Measurements from ENCODE around the gene LIPC. TPM values are rescaled to one million over a fixed set of nuclear protein-coding genes. Genes with fewer than 3 reads are reported as not detected.

Gene LIPC
- total RNA-seq, 4 donors from 2014 or later, result 0.47 TPM; not detected in 3

DNA sequence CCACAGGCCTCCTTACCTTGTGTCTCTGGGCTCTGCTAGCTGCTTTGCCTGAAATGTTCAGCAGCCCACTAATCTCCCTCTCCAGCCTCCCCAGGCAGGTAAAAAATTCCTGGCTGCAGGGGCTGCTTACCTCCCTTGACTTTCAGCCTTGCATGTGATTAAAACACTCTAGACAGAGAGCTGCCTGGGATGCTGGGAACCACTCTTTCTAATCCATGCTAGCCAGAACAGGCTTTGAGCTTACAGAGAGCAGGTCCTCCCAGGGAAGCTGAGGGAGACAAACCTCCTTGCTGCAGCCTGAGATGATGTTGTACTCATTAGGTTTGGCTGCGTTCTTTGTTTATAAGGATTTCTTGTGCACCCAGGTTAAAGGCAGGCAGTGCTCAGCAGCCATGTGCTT is 33.7 kb upstream of the LIPC start:
- Histone ChIP-seq H3K36me3 (no peaks in the 10 kb centered on the region), H3K4me1 (no peaks in the 10 kb centered on the region), H3K27ac (no peak overlapping the region), H3K9me3 (no peaks in the 10 kb centered on the region), H3K4me3 (no peak overlapping the region), H3K27me3 (no peaks in the 10 kb centered on the region)
- no peak for TF ChIP-seq POLR2A (IDR thresholded peaks at IDR 0.05)
- TF ChIP-seq, protein P1, sequence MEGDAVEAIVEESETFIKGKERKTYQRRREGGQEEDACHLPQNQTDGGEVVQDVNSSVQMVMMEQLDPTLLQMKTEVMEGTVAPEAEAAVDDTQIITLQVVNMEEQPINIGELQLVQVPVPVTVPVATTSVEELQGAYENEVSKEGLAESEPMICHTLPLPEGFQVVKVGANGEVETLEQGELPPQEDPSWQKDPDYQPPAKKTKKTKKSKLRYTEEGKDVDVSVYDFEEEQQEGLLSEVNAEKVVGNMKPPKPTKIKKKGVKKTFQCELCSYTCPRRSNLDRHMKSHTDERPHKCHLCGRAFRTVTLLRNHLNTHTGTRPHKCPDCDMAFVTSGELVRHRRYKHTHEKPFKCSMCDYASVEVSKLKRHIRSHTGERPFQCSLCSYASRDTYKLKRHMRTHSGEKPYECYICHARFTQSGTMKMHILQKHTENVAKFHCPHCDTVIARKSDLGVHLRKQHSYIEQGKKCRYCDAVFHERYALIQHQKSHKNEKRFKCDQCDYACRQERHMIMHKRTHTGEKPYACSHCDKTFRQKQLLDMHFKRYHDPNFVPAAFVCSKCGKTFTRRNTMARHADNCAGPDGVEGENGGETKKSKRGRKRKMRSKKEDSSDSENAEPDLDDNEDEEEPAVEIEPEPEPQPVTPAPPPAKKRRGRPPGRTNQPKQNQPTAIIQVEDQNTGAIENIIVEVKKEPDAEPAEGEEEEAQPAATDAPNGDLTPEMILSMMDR (IDR thresholded peaks at IDR 0.05 in 4 of 5, conservative IDR thresholded peaks at IDR 0.05 in 1 of 5), result no peak
- DNase-seq (no peak), ATAC-seq (no peak)
- intact Hi-C loops (cut with DNase I; ENCODE audit: low total_unique reads), result no loop called here
- in situ Hi-C loops (cut with MboI; ENCODE audit: low sequenced_read_pairs in 4 of 4), result no loop called here

DNA sequence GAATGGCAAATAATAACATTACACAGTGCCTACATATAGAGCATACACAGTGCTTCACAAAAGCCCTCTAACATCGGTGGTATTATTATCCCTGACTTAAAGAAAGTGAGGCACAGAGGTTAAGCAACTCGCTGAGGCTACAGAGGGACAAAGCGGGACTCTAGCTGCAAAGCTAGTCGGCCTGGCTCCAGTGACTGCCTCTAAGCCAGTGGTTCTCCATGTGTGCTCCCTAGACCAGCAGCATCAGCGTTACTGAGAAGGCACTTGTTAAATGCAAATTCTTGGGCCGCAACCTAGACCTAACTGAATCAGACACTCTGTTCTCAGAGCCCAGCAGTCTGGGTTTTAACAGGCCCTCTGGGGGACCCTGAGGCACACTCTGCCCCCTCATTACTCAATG is 33.1 kb upstream of the LIPC start:
- Histone ChIP-seq H3K9me3 (no peaks in the 10 kb centered on the region), H3K4me3 (no peak overlapping the region), H3K4me1 (no peaks in the 10 kb centered on the region), H3K27me3 (no peaks in the 10 kb centered on the region), H3K36me3 (no peaks in the 10 kb centered on the region), H3K27ac (no peak overlapping the region)
- in situ Hi-C loops (cut with MboI; ENCODE audit: low sequenced_read_pairs in 4 of 4), result no loop called here
- TF ChIP-seq, protein P1 (IDR thresholded peaks at IDR 0.05 in 4 of 5, conservative IDR thresholded peaks at IDR 0.05 in 1 of 5), result no peak
- no peak for TF ChIP-seq POLR2A (IDR thresholded peaks at IDR 0.05)
- ATAC-seq (no peak), DNase-seq (no peak)
- intact Hi-C loops (cut with DNase I; ENCODE audit: low total_unique reads), result no loop called here

DNA sequence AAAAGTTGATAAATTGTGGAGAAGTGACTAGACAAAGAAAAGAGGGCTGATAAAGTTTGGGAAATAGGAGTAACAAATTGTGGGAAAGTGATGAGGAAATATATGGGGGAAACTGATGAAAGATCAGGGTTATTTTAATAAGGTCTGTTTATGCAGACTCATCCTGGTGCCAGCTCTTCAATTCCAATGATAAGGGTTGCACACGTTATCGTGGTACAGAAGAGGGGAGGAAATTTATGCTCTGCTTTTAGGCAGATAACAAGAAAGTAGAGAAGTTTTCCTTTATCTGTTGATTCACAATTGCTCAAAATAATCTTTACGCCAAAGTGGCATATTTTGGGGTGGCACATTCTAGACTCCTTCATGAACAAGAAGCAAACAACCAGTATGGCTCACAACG is 32.1 kb upstream of the LIPC start:
- no peaks in the 10 kb centered on the region for H3K4me1 ChIP-seq
- H3K9me3 ChIP-seq, result no peaks in the 10 kb centered on the region
- TF ChIP-seq, protein P1 (IDR thresholded peaks at IDR 0.05 in 4 of 5, conservative IDR thresholded peaks at IDR 0.05 in 1 of 5), result no peak
- TF ChIP-seq POLR2A (IDR thresholded peaks at IDR 0.05), result no peak
- ATAC-seq (no peak), DNase-seq (no peak)
- H3K36me3 ChIP-seq, result no peaks in the 10 kb centered on the region
- no peak overlapping the region for H3K4me3 ChIP-seq
- no peaks in the 10 kb centered on the region for H3K27me3 ChIP-seq
- intact Hi-C loops (cut with DNase I; ENCODE audit: low total_unique reads) (no loop called here), in situ Hi-C loops (cut with MboI; ENCODE audit: low sequenced_read_pairs in 4 of 4) (no loop called here)
- H3K27ac ChIP-seq, result no peak overlapping the region

DNA sequence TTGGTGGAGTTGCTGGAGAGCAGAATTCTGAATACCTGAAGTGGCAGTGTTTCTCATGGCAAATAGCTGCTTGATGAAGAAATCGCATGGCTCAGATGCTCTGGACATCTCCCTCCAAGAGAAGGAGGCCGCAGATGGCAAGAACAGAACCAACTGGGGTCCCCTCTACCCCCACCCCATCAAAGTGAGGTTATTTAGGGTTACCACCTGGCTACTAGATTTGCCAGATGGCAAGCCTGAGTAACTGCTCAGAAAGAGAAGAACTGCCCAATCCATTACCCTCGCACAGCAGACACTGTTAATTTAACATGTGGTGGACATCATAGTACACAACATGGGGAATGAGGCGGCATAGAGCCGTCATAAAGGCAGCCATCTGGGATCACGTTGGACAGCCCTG is 30.5 kb upstream of the LIPC start:
- in situ Hi-C loops (cut with MboI; ENCODE audit: low sequenced_read_pairs in 4 of 4) (no loop called here), intact Hi-C loops (cut with DNase I; ENCODE audit: low total_unique reads) (no loop called here)
- DNase-seq, result no peak
- H3K27ac ChIP-seq, result no peak overlapping the region
- no peaks in the 10 kb centered on the region for H3K9me3 ChIP-seq
- no peaks in the 10 kb centered on the region for H3K4me1 ChIP-seq
- TF ChIP-seq, protein P1 (IDR thresholded peaks at IDR 0.05 in 4 of 5, conservative IDR thresholded peaks at IDR 0.05 in 1 of 5), result no peak
- no peak for TF ChIP-seq POLR2A (IDR thresholded peaks at IDR 0.05)
- no peaks in the 10 kb centered on the region for H3K36me3 ChIP-seq
- H3K27me3 ChIP-seq, result no peaks in the 10 kb centered on the region
- no peak overlapping the region for H3K4me3 ChIP-seq
- no peak for ATAC-seq

DNA sequence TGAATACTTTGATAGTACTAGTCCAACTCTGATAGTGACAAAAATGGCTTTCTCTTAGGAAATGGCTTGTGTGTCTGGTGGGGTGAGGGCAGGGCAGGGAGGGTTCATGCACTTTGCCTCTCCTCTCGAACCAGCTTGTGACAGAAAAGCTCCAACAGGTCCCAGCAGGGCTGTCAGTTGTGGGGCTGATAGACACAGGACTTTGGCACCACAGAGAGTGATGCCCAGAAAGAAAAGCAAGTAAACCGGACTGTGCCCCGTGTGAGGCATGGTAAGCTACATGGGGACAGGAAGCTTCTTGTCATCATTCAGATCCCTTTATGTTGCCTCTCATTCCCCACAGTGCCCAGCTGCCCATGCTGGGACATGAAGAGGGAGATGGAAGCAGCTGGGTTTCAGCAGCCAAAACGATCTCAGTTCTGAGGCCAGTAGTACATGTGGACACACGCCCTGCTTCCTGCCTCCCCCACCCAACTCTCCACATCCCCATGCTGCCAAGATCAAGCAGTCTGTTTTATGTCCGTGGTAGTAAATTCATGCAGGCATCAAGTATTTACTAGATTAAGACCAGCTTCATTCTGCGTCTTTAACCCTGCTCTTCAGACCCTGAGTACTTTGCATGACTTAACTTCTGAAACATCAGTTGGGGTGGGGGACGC is 29.7 kb upstream of the LIPC start:
- intact Hi-C loops (cut with DNase I; ENCODE audit: low total_unique reads) (no loop called here), in situ Hi-C loops (cut with MboI; ENCODE audit: low sequenced_read_pairs in 4 of 4) (no loop called here)
- no peak overlapping the region for H3K4me3 ChIP-seq
- H3K27me3 ChIP-seq, result no peaks in the 10 kb centered on the region
- ATAC-seq (no peak), DNase-seq (no peak)
- H3K27ac ChIP-seq, result no peak overlapping the region
- H3K4me1 ChIP-seq, result no peaks in the 10 kb centered on the region
- H3K36me3 ChIP-seq, result no peaks in the 10 kb centered on the region
- H3K9me3 ChIP-seq, result no peaks in the 10 kb centered on the region
- TF ChIP-seq, protein P1 (IDR thresholded peaks at IDR 0.05 in 4 of 5, conservative IDR thresholded peaks at IDR 0.05 in 1 of 5), result no peak
- no peak for TF ChIP-seq POLR2A (IDR thresholded peaks at IDR 0.05)
